Spleen (tissue), 7 donors: ENCODE results near the gene STX16.

Experiments used
- CTCF ChIP-seq, 11 experiments: fragments of 200-600 bp in 7 of 11; fragments of 450-650 bp in 4 of 11; sonication (generic) in 4 of 11; IDR thresholded peaks in 8 of 11; conservative IDR thresholded peaks in 3 of 11; 1 replicate in 7 of 11; 2 replicates in 4 of 11; pipeline versions ENCODE4 v1.4.0 to v1.8.0; 2016 to 2021; ENCODE audit warnings: antibody characterized with exemption in 11 of 11, inconsistent platforms in 4 of 11, mild to moderate bottlenecking in 1 of 11
- POLR2A ChIP-seq, 3 donors: fragments of 450-650 bp; IDR thresholded peaks; one replicate each; pipeline ENCODE4 v1.5.1; 2017; ENCODE audit warnings: antibody characterized with exemption in 3 of 3, mild to moderate bottlenecking in 1 of 3
- POLR2AphosphoS5 ChIP-seq, 3 donors: sonication (generic); formaldehyde crosslinking; IDR thresholded peaks; one replicate each; pipeline ENCODE4 v1.5.1; 2017; ENCODE audit warnings: antibody characterized with exemption in 3 of 3
- donor health status: DM: no; HTN: no; CAD: no; lungs with moderate emphysema.
- donor health status: DM: no; HTN: no; CAD: no.
- donor health status: DM: no; HTN: no; CAD: no.

GRCh38 chr20:58642441-58642840 is 8.6 kb upstream of the STX16 start:
- no peak for TF ChIP-seq CTCF (IDR thresholded peaks at IDR 0.05 in 8 of 11, conservative IDR thresholded peaks at IDR 0.05 in 3 of 11)
- no peak for TF ChIP-seq POLR2A (IDR thresholded peaks at IDR 0.05)
- TF ChIP-seq POLR2AphosphoS5 (IDR thresholded peaks at IDR 0.05): no peak
